Trophoblast cell (in vitro differentiated cells and primary cell): ENCODE results near the gene TEX19.
"Not testable (repeated sequence)": the region's sequence is repeated elsewhere in the genome, so short reads cannot be mapped to it uniquely, and the experiment has no call there.

Experiments used
- DNase-seq, 2 donors: peaks; one replicate each; pipeline ENCODE4 v3.0.0-alpha.2; 2016
- H2AFZ ChIP-seq: 2 replicates; pipeline ENCODE4 v1.6.1; 2013; ENCODE audit warnings: low read length, moderate library complexity, mild to moderate bottlenecking; ENCODE audit not compliant: insufficient read depth, poor library complexity
- H2AK5ac ChIP-seq: 2 replicates; pipeline ENCODE4 v1.6.1; 2013; ENCODE audit warnings: mild to moderate bottlenecking, low read length
- H2BK120ac ChIP-seq: 2 replicates; pipeline ENCODE4 v1.6.1; 2013; ENCODE audit warnings: low read length, mild to moderate bottlenecking, moderate library complexity; ENCODE audit not compliant: insufficient read depth, poor library complexity
- H2BK12ac ChIP-seq: 2 replicates; pipeline ENCODE4 v1.6.1; 2013; ENCODE audit warnings: mild to moderate bottlenecking, low read length, moderate library complexity
- H2BK5ac ChIP-seq: 2 replicates; pipeline ENCODE4 v1.6.1; 2013; ENCODE audit warnings: low read length, low read depth, moderate library complexity, mild to moderate bottlenecking; ENCODE audit not compliant: poor library complexity
- H3K14ac ChIP-seq: 2 replicates; pipeline ENCODE4 v1.6.1; 2013; ENCODE audit warnings: mild to moderate bottlenecking, low read length
- H3K18ac ChIP-seq: 2 replicates; pipeline ENCODE4 v1.6.1; 2013; ENCODE audit warnings: mild to moderate bottlenecking, low read length
- H3K23ac ChIP-seq: 2 replicates; pipeline ENCODE4 v1.6.1; 2013; ENCODE audit warnings: low read length
- H3K27ac ChIP-seq: 2 replicates; pipeline ENCODE4 v1.5.1; 2013; ENCODE audit warnings: low read depth, mild to moderate bottlenecking, inconsistent platforms, low read length, moderate library complexity
- H3K27me3 ChIP-seq: 2 replicates; pipeline ENCODE4 v1.6.1; 2013; ENCODE audit warnings: inconsistent platforms, mild to moderate bottlenecking, low read length, moderate library complexity; ENCODE audit not compliant: insufficient read depth
- H3K36me3 ChIP-seq, 2 experiments: 1 replicate in 1 of 2; 2 replicates in 1 of 2; pipeline ENCODE4 v1.6.1; 2013; ENCODE audit warnings: low read length in 2 of 2, mild to moderate bottlenecking in 2 of 2, moderate library complexity in 1 of 2; ENCODE audit not compliant: insufficient read depth in 2 of 2, control insufficient read depth in 1 of 2
- H3K4ac ChIP-seq: 2 replicates; pipeline ENCODE4 v1.6.1; 2013; ENCODE audit warnings: low read depth, mild to moderate bottlenecking, low read length, moderate library complexity
- H3K4me1 ChIP-seq, 2 experiments: 1 replicate in 1 of 2; 2 replicates in 1 of 2; pipeline ENCODE4 v1.6.1; 2013; ENCODE audit warnings: low read length in 2 of 2, mild to moderate bottlenecking in 2 of 2, moderate library complexity in 1 of 2; ENCODE audit not compliant: insufficient read depth in 2 of 2, control insufficient read depth in 1 of 2
- H3K4me2 ChIP-seq: 2 replicates; pipeline ENCODE4 v1.6.1; 2013; ENCODE audit warnings: inconsistent platforms, mild to moderate bottlenecking, low read length, moderate library complexity
- H3K4me3 ChIP-seq: 2 replicates; pipeline ENCODE4 v1.5.1; 2013; ENCODE audit warnings: mild to moderate bottlenecking, low read depth, low read length, inconsistent platforms
- H3K79me1 ChIP-seq: one replicate; pipeline ENCODE4 v1.6.1; 2013; ENCODE audit warnings: low read length
- H3K79me2 ChIP-seq: 2 replicates; pipeline ENCODE4 v1.6.1; 2013; ENCODE audit warnings: low read length, mild to moderate bottlenecking; ENCODE audit not compliant: control insufficient read depth, insufficient read depth, poor library complexity
- H3K9ac ChIP-seq: 2 replicates; pipeline ENCODE4 v1.6.1; 2013; ENCODE audit warnings: mild to moderate bottlenecking, low read length
- H3K9me3 ChIP-seq: 2 replicates; pipeline ENCODE4 v1.6.1; 2013; ENCODE audit warnings: low read depth, mild to moderate bottlenecking, control low read depth, inconsistent platforms, low read length; ENCODE audit not compliant: insufficient read depth
- H4K12ac ChIP-seq: 2 replicates; pipeline ENCODE4 v1.6.1; 2013; ENCODE audit warnings: low read depth, mild to moderate bottlenecking, low read length, moderate library complexity
- H4K8ac ChIP-seq: 2 replicates; pipeline ENCODE4 v1.6.1; 2013; ENCODE audit warnings: low read depth, mild to moderate bottlenecking, low read length, moderate library complexity
- H4K91ac ChIP-seq: one replicate; pipeline ENCODE4 v1.6.1; 2013; ENCODE audit warnings: low read depth, mild to moderate bottlenecking, low read length, moderate library complexity
- WGBS: extraction: QIAGEN DNeasy Blood & Tissue Kit; methylation state at CpG from one replicate; pipeline ENCODE4 v1.1.7; 2013; ENCODE audit warnings: missing lambda C conversion rate; ENCODE audit not compliant: insufficient read length, insufficient coverage; ENCODE audit errors: extremely low coverage; 5-methylcytosine and 5-hydroxymethylcytosine counted together

TEX19 gene

GRCh38 chr17:82410014-82410716 lies 51.1 kb downstream of the TEX19 start:
- H2AK5ac ChIP-seq, result no peak overlapping the region
- H2BK5ac ChIP-seq, result no peak overlapping the region
- H3K36me3 ChIP-seq, result no peaks in the 10 kb centered on the region
- H3K4me1 ChIP-seq, result no peaks in the 10 kb centered on the region
- no peaks in the 10 kb centered on the region for H3K79me1 ChIP-seq
- H4K8ac ChIP-seq, result no peak overlapping the region
- no peak overlapping the region for H4K12ac ChIP-seq
- H3K9ac ChIP-seq, result no peak overlapping the region
- no peak overlapping the region for H3K4ac ChIP-seq
- H3K79me2 ChIP-seq, result no peaks in the 10 kb centered on the region
- no peak overlapping the region for H3K14ac ChIP-seq
- no peak overlapping the region for H3K4me2 ChIP-seq
- WGBS, result no CpG with 5 or more reads among the region's 14 CpGs
- no peak overlapping the region for H3K23ac ChIP-seq
- no peak overlapping the region for H2AFZ ChIP-seq
- H3K4me3 ChIP-seq, result no peak overlapping the region
- H3K27ac ChIP-seq, result no peak overlapping the region
- no peak overlapping the region for H2BK12ac ChIP-seq
- H3K27me3 ChIP-seq, result no peaks in the 10 kb centered on the region
- no peak for DNase-seq
- H3K9me3 ChIP-seq, result no peaks in the 10 kb centered on the region
- no peak overlapping the region for H4K91ac ChIP-seq
- H3K18ac ChIP-seq, result no peak overlapping the region
- no peak overlapping the region for H2BK120ac ChIP-seq

GRCh38 chr17:82411396-82412053 lies 52.5 kb downstream of the TEX19 start:
- no peak for DNase-seq
- no peaks in the 10 kb centered on the region for H3K36me3 ChIP-seq
- H3K23ac ChIP-seq, result no peak overlapping the region

GRCh38 chr17:82412081-82412480 lies 53.0 kb downstream of the TEX19 start:
- H2BK5ac ChIP-seq, H3K27ac ChIP-seq, DNase-seq, H3K36me3 ChIP-seq, H3K14ac ChIP-seq, H3K9ac ChIP-seq, H3K4me1 ChIP-seq, H3K4me3 ChIP-seq, H3K9me3 ChIP-seq, H2BK12ac ChIP-seq, H2BK120ac ChIP-seq, H2AFZ ChIP-seq, H4K8ac ChIP-seq, H3K79me1 ChIP-seq, H3K79me2 ChIP-seq, H3K4ac ChIP-seq, H4K12ac ChIP-seq, H3K4me2 ChIP-seq, H3K27me3 ChIP-seq, H3K18ac ChIP-seq, H2AK5ac ChIP-seq, H4K91ac ChIP-seq, H3K23ac ChIP-seq: not testable (repeated sequence)
- no CpG with 5 or more reads among the region's 16 CpGs for WGBS

More at GRCh38 chr17:82411396-82412053, 52.5 kb downstream of the TEX19 start:
- no peak overlapping the region for H2BK12ac ChIP-seq
- H3K4me2 ChIP-seq, result no peak overlapping the region
- WGBS, result no CpG with 5 or more reads among the region's 24 CpGs
- H2BK120ac ChIP-seq, result no peak overlapping the region
- H3K4me1 ChIP-seq, result no peaks in the 10 kb centered on the region
- no peak overlapping the region for H2AFZ ChIP-seq
- H4K12ac ChIP-seq, result no peak overlapping the region
- no peak overlapping the region for H3K4ac ChIP-seq
- H3K27me3 ChIP-seq, result no peaks in the 10 kb centered on the region
- H3K4me3 ChIP-seq, result no peak overlapping the region
- no peaks in the 10 kb centered on the region for H3K79me1 ChIP-seq
- no peak overlapping the region for H3K14ac ChIP-seq
- H2BK5ac ChIP-seq, result no peak overlapping the region
- H3K27ac ChIP-seq, result no peak overlapping the region
- H3K79me2 ChIP-seq, result no peaks in the 10 kb centered on the region
- H3K9ac ChIP-seq, result peak overlapping the region; percentile 64
- H3K9me3 ChIP-seq, result peaks cover 2% of the 10 kb centered on the region
- H2AK5ac ChIP-seq, result no peak overlapping the region
- H4K8ac ChIP-seq, result no peak overlapping the region
- H4K91ac ChIP-seq, result no peak overlapping the region
- H3K18ac ChIP-seq, result no peak overlapping the region

- no peak overlapping the region for H3K23ac ChIP-seq
- H3K36me3 ChIP-seq, result no peaks in the 10 kb centered on the region
- H3K14ac ChIP-seq, result no peak overlapping the region
- no peak overlapping the region for H2BK12ac ChIP-seq
- H3K27ac ChIP-seq, result no peak overlapping the region
- H3K4me3 ChIP-seq, result no peak overlapping the region
- no peak overlapping the region for H3K4ac ChIP-seq
- no peak overlapping the region for H2AFZ ChIP-seq
- H4K12ac ChIP-seq, result no peak overlapping the region
- no peak overlapping the region for H2BK120ac ChIP-seq
- WGBS, result no CpG with 5 or more reads among the region's 29 CpGs
- H2BK5ac ChIP-seq, result no peak overlapping the region
- H4K8ac ChIP-seq, result no peak overlapping the region
- H4K91ac ChIP-seq, result no peak overlapping the region
- no peaks in the 10 kb centered on the region for H3K79me1 ChIP-seq
- no peak overlapping the region for H3K4me2 ChIP-seq
- no peak overlapping the region for H3K18ac ChIP-seq
- no peak overlapping the region for H2AK5ac ChIP-seq
- no peaks in the 10 kb centered on the region for H3K27me3 ChIP-seq
- peaks cover 2% of the 10 kb centered on the region for H3K9me3 ChIP-seq
- no peak for DNase-seq
- H3K9ac ChIP-seq, result no peak overlapping the region
- peaks cover 1 to 2% of the 10 kb centered on the region in 2 experiments for H3K4me1 ChIP-seq
- H3K79me2 ChIP-seq, result no peaks in the 10 kb centered on the region
These were observed 53.8 kb downstream of the TEX19 start for GRCh38 chr17:82412535-82413520.
